PC-9 (cell line): ENCODE results near the gene EXOC4. TPM values are rescaled to one million over a fixed set of nuclear protein-coding genes. Genes with fewer than 3 reads are reported as not detected.

Source experiments
- BruUV-seq: library from RNA; stranded (reverse); fragments of 400-500 nt; replicated peaks from 2 replicates; lab custom pipeline; 2021; lab: Mats Ljungman, UMichigan
- CTCF ChIA-PET: fragments of 300-600 bp; sonication (Branson Sonifier 250); formaldehyde crosslinking; loops from one replicate; lab custom pipeline; 2022; ENCODE audit warnings: antibody characterized with exemption; lab: Charles Lee
- POLR2A ChIA-PET: fragments of 300-600 bp; sonication (Branson Sonifier 250); formaldehyde crosslinking; loops from one replicate; lab custom pipeline; 2022; ENCODE audit warnings: antibody characterized with exemption; ENCODE audit not compliant: unreplicated experiment; lab: Charles Lee
- DNase-seq, 2 experiments: peaks; one replicate each; pipeline versions ENCODE4 v3.0.0 to v3.0.0-alpha.2; 2015 to 2022; ENCODE audit warnings: mixed read lengths in 1 of 2
- H2AFZ ChIP-seq: fragments of 200-600 bp; sonication (generic); 2 replicates; pipeline ENCODE4 v1.8.1; 2017; ENCODE audit warnings: antibody characterized with exemption
- H3F3A ChIP-seq: fragments of 200-600 bp; sonication (generic); 2 replicates; pipeline ENCODE4 v1.8.1; 2017; ENCODE audit warnings: antibody characterized with exemption, mild to moderate bottlenecking, low read depth; ENCODE audit not compliant: insufficient read depth
- H3K27ac ChIP-seq: fragments of 200-600 bp; sonication (generic); 2 replicates; pipeline ENCODE4 v1.6.1; 2016; ENCODE audit warnings: mixed run types
- H3K27me3 ChIP-seq: fragments of 200-600 bp; sonication (generic); 2 replicates; pipeline ENCODE4 v1.6.1; 2016; ENCODE audit warnings: low read depth, mixed run types; ENCODE audit not compliant: insufficient read depth
- H3K36me3 ChIP-seq: fragments of 200-600 bp; sonication (generic); 2 replicates; pipeline ENCODE4 v1.6.1; 2016; ENCODE audit warnings: low read depth, mixed run types
- H3K4me1 ChIP-seq: fragments of 200-600 bp; sonication (generic); replicated peaks from 2 replicates; pipeline ENCODE4 v1.6.1; 2016; ENCODE audit warnings: mixed run types; ENCODE audit not compliant: insufficient read depth
- H3K4me2 ChIP-seq: fragments of 200-600 bp; sonication (generic); 2 replicates; pipeline ENCODE4 v1.6.1; 2017; ENCODE audit warnings: mixed run types
- H3K4me3 ChIP-seq: fragments of 200-600 bp; sonication (generic); 2 replicates; pipeline ENCODE4 v1.6.1; 2016; ENCODE audit warnings: mixed run types
- H3K79me2 ChIP-seq: fragments of 200-600 bp; sonication (generic); 2 replicates; pipeline ENCODE4 v1.6.1; 2017; ENCODE audit warnings: low read depth, mixed run types
- H3K9me2 ChIP-seq: fragments of 200-600 bp; sonication (generic); 2 replicates; pipeline ENCODE4 v1.8.1; 2017; ENCODE audit warnings: mild to moderate bottlenecking; ENCODE audit not compliant: insufficient read depth
- H3K9me3 ChIP-seq: fragments of 200-600 bp; sonication (generic); 2 replicates; pipeline ENCODE4 v1.8.1; 2016; ENCODE audit warnings: low read depth; ENCODE audit not compliant: insufficient read depth
- H4K20me1 ChIP-seq: fragments of 200-600 bp; sonication (generic); 2 replicates; pipeline ENCODE4 v1.8.1; 2017; ENCODE audit not compliant: insufficient read depth
- CTCF ChIP-seq: fragments of 200-600 bp; sonication (generic); conservative IDR thresholded peaks from 2 replicates; pipeline ENCODE4 v1.6.1; 2017; ENCODE audit warnings: mixed run types, antibody characterized with exemption, mild to moderate bottlenecking, moderate library complexity
- EZH2 ChIP-seq: fragments of 200-600 bp; sonication (generic); IDR thresholded peaks from 2 replicates; pipeline ENCODE4 v1.8.0; 2017; ENCODE audit warnings: antibody characterized with exemption, low read depth
- intact Hi-C: fragments of 100-400 bp; cut with micrococcal nuclease; formaldehyde crosslinking; loops from one replicate; pipeline ENCODE4 v1.10.0; 2022; ENCODE audit not compliant: unreplicated experiment
- total RNA-seq: library from RNA; stranded (reverse); gene quantifications from 2 replicates; pipeline ENCODE4 v1.2.3, GENCODE V29; 2021

The EXOC4 gene
- total RNA-seq, 1 experiment from 2014 or later, result 101 TPM

DNA sequence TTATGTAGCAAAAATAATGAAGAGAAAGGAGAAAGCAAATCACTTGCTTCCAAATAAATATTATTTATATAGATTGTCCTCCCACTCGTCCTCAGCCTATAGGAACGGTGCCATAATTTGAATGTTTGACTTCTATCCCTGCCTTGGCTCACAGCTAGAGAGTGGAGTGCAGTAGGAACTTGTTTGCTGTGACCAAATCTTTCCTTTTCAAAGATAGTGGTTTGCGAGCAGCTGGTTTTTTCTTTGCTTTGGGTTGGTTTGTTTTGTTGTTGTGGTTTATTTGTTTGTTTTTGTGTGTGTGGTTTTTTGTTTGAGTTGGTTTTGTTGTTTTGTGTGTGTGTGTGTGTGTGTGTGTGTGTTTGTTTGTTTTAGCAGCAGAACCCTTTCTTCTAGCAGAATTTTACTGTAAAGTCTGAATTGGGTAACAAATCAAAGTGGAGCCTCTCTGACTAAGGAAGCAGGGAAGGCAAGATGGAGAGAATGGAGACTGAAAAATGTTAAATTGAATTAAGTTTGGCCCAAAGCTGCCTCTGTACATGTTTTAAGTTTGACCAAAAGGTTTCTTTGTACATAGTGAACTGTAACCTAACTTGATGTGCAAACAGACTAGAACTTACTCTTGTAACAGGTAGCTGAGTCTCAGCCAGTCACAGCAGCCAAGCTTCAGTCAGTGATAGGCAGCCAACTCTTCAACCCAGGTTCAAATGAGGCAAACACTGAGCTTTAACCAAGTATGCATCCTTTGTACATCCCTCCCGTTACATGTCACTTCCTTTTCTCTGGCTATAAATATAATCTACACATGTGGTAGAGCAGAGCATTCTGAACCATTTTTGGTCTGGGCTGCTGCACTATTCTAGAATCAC, 724.8 kb downstream of the EXOC4 start:
- Histone ChIP-seq H3K4me2 (no peak overlapping the region), H3K27ac (no peak overlapping the region), H4K20me1 (no peaks in the 10 kb centered on the region), H2AFZ (no peak overlapping the region), H3K4me3 (no peak overlapping the region), H3F3A (0 out of 2 replicates have a peak, but pooled peaks cover 3% of the 10 kb centered on the region), H3K4me1 (no peaks in the 10 kb centered on the region), H3K27me3 (no peaks in the 10 kb centered on the region), H3K9me2 (no peaks in the 10 kb centered on the region), H3K9me3 (no peaks in the 10 kb centered on the region), H3K36me3 (no peaks in the 10 kb centered on the region), H3K79me2 (no peaks in the 10 kb centered on the region)
- intact Hi-C loops, result no loop called here
- no peak for DNase-seq
- CTCF ChIA-PET, result no interaction called here
- BruUV-seq, result no TSS peak
- no peak for TF ChIP-seq EZH2
- TF ChIP-seq CTCF, result no peak
- POLR2A ChIA-PET, result no interaction called here

GRCh38 chr7:133978502-133979295, 725.8 kb downstream of the EXOC4 start:
- CTCF ChIA-PET, result no interaction called here

More at GRCh38 chr7:133978502-133979295, 725.8 kb downstream of the EXOC4 start:
- Histone ChIP-seq H3K27ac (no peak overlapping the region), H3F3A (0 out of 2 replicates have a peak, but pooled peaks cover 3% of the 10 kb centered on the region), H3K27me3 (no peaks in the 10 kb centered on the region), H3K36me3 (no peaks in the 10 kb centered on the region), H3K9me3 (no peaks in the 10 kb centered on the region), H4K20me1 (no peaks in the 10 kb centered on the region), H3K9me2 (no peaks in the 10 kb centered on the region), H3K79me2 (no peaks in the 10 kb centered on the region), H3K4me1 (no peaks in the 10 kb centered on the region), H3K4me2 (no peak overlapping the region), H2AFZ (no peak overlapping the region), H3K4me3 (no peak overlapping the region)
- POLR2A ChIA-PET, result no interaction called here
- intact Hi-C loops, result no loop called here
- BruUV-seq, result no TSS peak
- no peak for DNase-seq
- TF ChIP-seq EZH2 (no peak), CTCF (no peak)
